ENCODE data around the gene PKN3. TPM values are rescaled to one million over a fixed set of nuclear protein-coding genes. Genes with fewer than 3 reads are reported as not detected.

The PKN3 gene
- total RNA-seq, 2 experiments from 2014 or later = 0.95 to 1.9 TPM

DNA sequence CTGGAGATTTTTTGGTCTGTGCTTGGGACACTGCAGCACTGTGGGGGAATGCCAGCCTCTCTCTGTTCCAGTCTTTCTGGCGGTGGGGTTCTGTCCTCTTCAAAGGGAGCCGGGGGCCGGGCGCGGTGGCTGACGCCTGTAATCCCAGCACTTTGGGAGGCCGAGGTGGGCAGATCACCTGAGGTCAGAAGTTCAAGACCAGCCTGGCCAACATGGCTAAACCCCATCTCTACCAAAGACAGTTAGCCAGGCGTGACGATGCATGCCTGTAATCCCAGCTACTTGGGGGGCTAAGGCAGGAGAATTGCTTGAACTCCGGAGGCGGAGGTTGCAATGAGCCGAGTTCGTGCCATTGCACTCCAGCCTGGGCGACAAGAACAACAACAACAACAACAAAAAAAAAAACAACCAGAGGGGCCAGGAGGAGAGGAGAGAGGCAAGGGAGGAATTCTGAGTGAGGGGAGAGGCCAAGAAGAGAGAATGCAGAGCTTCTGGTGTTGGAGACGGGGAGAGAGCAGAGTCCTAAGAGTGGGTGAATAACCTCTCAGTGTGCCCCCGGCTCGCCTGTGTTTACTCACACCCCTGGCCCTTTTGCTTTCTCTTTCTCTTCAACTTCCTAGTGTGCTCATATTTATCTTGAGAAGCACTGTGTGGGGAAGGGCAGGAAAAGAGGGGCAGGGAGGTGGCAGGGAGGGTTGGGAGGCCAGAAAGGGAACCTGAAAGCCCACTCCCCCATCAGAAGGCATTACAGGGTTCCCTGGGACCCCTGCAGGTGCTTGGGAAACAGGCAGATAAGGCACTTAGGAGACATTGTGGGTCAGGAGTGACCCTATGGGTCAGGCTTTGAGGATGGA is 16.4 kb upstream of the PKN3 start:
- TF ChIP-seq, protein P1, sequence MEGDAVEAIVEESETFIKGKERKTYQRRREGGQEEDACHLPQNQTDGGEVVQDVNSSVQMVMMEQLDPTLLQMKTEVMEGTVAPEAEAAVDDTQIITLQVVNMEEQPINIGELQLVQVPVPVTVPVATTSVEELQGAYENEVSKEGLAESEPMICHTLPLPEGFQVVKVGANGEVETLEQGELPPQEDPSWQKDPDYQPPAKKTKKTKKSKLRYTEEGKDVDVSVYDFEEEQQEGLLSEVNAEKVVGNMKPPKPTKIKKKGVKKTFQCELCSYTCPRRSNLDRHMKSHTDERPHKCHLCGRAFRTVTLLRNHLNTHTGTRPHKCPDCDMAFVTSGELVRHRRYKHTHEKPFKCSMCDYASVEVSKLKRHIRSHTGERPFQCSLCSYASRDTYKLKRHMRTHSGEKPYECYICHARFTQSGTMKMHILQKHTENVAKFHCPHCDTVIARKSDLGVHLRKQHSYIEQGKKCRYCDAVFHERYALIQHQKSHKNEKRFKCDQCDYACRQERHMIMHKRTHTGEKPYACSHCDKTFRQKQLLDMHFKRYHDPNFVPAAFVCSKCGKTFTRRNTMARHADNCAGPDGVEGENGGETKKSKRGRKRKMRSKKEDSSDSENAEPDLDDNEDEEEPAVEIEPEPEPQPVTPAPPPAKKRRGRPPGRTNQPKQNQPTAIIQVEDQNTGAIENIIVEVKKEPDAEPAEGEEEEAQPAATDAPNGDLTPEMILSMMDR (IDR thresholded peaks at IDR 0.05) = no peak
- H3K9me3 Mint-ChIP-seq = no peaks in the 10 kb centered on the region
- H3K27ac ChIP-seq (ENCODE audit: low read depth in 1 of 2, low read length in 2 of 2) = peak overlapping the region; percentile 52 to 71
- intact Hi-C loops (cut with DNase I, micrococcal nuclease) = loop anchor here in 1 of 2 experiments (5.0 kb wide), 2 partner anchors 36 to 39 kb away; partner anchors contain the start of gene ZDHHC12
- H3K4me1 Mint-ChIP-seq (ENCODE audit: low read depth) = peaks cover 56% of the 10 kb centered on the region
- POLR2A ChIA-PET = interaction anchor here (1.4 to 2.3 kb wide), 4 partner anchors 16 to 133 kb away, joined by 3 to 16 read pairs (median 11); partner anchors contain the start of genes DYNC2I2, ENDOG, PKN3 and ZDHHC12
- DNase-seq (peak in 10 of 14 experiments; percentile 13 to 84 (median 44)), ATAC-seq (ENCODE audit: poor library complexity) (no peak)
- H3K27me3 ChIP-seq (ENCODE audit: control insufficient read depth in 1 of 2, insufficient read depth in 2 of 2, low read length in 2 of 2) = no peaks in the 10 kb centered on the region
- H3K4me1 ChIP-seq (ENCODE audit: insufficient read depth, low read length) = peaks cover 63% of the 10 kb centered on the region
- peaks cover 19% of the 10 kb centered on the region for H3K36me3 Mint-ChIP-seq (ENCODE audit: low read depth)
- CTCF ChIA-PET = interaction anchor here (2.3 to 2.5 kb wide), 2 partner anchors 16 to 133 kb away, joined by 7 read pairs; partner anchors contain the start of genes ENDOG and PKN3
- H3K36me3 ChIP-seq (ENCODE audit: insufficient read depth, low read length) = no peaks in the 10 kb centered on the region
- peak overlapping the region; percentile 51 for H3K4me3 ChIP-seq (ENCODE audit: low read length)
- H3K27me3 Mint-ChIP-seq = no peaks in the 10 kb centered on the region
- H3K4me3 Mint-ChIP-seq = peak overlapping the region; percentile 95
- no peaks in the 10 kb centered on the region for H3K9me3 ChIP-seq (ENCODE audit: control insufficient read depth in 1 of 2, insufficient read depth in 1 of 2, low read length in 2 of 2)
- peak overlapping the region; percentile 91 for H3K27ac Mint-ChIP-seq

DNA sequence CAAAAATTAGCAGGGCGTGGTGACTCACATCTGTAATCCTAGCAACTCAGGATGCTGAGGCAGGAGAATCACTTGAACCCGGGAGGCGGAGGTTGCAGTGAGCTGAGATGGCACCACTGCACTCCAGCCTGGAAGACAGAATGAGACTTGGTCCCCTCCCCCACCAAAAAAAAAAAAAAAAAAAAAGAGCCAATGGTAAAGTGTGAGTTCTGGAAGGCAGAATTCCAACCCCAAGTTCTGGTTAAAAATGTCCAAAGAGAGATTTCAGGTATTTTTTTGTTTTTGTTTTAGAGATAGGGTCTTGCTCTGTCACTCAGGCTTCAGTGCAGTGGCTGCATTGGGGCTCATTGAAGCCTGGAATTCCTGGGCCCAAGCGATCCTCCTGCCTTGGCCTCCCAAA is 14.8 kb upstream of the PKN3 start:
- CTCF ChIA-PET = no interaction called here
- peak overlapping the region; percentile 95 for H3K4me3 Mint-ChIP-seq

More for the DNA sequence above, 14.8 kb upstream of the PKN3 start:
- no peak overlapping the region for H3K4me3 ChIP-seq (ENCODE audit: low read length)
- H3K36me3 Mint-ChIP-seq (ENCODE audit: low read depth) = peaks cover 32% of the 10 kb centered on the region
- H3K9me3 Mint-ChIP-seq = no peaks in the 10 kb centered on the region
- TF ChIP-seq, protein P1 (IDR thresholded peaks at IDR 0.05) = no peak
- H3K27ac Mint-ChIP-seq = peak overlapping the region; percentile 91
- DNase-seq (no peak), ATAC-seq (ENCODE audit: poor library complexity) (no peak)
- H3K36me3 ChIP-seq (ENCODE audit: insufficient read depth, low read length) = peaks cover 15% of the 10 kb centered on the region
- no peaks in the 10 kb centered on the region for H3K9me3 ChIP-seq (ENCODE audit: control insufficient read depth in 1 of 2, insufficient read depth in 1 of 2, low read length in 2 of 2)
- intact Hi-C loops (cut with DNase I, micrococcal nuclease) = loop anchor here in 1 of 2 experiments (5.0 kb wide), 2 partner anchors 35 to 40 kb away; partner anchors contain the start of gene ZDHHC12
- H3K27me3 ChIP-seq (ENCODE audit: control insufficient read depth in 1 of 2, insufficient read depth in 2 of 2, low read length in 2 of 2) = no peaks in the 10 kb centered on the region
- no peaks in the 10 kb centered on the region for H3K27me3 Mint-ChIP-seq
- H3K4me1 Mint-ChIP-seq (ENCODE audit: low read depth) = peaks cover 66% of the 10 kb centered on the region
- H3K27ac ChIP-seq (ENCODE audit: low read depth in 1 of 2, low read length in 2 of 2) = no peak overlapping the region
- POLR2A ChIA-PET = interaction anchor here (3.6 kb wide), 1 partner anchor 30 kb away, joined by 15 read pairs; no protein-coding TSS in a partner anchor
- H3K4me1 ChIP-seq (ENCODE audit: insufficient read depth, low read length) = peaks cover 67% of the 10 kb centered on the region

Measured in CD4-positive, alpha-beta T cell (primary cell).